ENCODE data around the gene CMIP.

The CMIP gene

DNA sequence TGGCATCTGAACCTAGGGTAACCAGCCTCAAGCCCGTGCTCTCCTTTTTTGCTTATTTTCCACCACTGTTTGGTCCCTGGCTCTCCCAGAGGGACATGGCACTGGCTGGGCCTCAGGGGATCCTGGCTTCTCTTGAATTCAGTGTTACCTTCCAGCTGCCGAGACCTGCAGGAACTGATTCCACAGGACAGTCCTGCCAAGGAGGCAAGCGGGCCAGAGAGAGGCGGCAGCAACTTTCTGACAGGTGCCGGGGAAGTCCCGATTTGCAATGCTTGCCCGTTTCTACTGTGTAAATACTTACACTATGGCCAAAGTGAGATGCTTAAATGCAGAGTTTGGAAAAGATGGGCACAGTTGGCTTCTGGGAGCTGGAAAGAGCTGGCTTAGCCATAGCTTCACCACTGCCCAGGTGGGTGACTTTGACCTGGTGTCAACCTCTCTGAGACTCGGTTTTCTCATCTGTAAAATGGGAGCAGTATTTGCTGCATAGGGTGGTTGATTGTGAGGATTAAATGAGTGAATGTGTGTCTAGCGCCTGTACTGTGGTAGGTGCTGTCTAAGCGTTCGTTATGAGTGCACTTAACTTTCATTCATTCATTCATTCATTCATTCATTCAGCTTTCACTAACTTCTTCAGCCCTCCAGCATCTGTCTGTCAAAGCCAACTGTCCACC, 124.9 kb downstream of the CMIP start:
- TF ChIP-seq SUZ12 (IDR thresholded peaks at IDR 0.05; ENCODE audit: extremely low read depth, insufficient read depth, insufficient read length): no peak
- TF ChIP-seq YY1 (IDR thresholded peaks at IDR 0.05; ENCODE audit: insufficient read depth, insufficient read length): no peak
- TF ChIP-seq ZNF274 (IDR thresholded peaks at IDR 0.05; ENCODE audit: low read depth, low read length): no peak
- peaks cover 11% of the 10 kb centered on the region for H3K36me3 ChIP-seq (ENCODE audit: insufficient read depth, insufficient read length, low read length)
- no peaks in the 10 kb centered on the region for H3K27me3 ChIP-seq (ENCODE audit: insufficient read depth, insufficient read length)
- no peaks in the 10 kb centered on the region for H3K9me3 ChIP-seq (ENCODE audit: insufficient read depth, low read length)
- no peak overlapping the region for H3K4me3 ChIP-seq (ENCODE audit: insufficient read length, low read depth)
- H3K9ac ChIP-seq (ENCODE audit: insufficient read length, low read depth): no peak overlapping the region
- peaks cover 23% of the 10 kb centered on the region for H3K4me1 ChIP-seq (ENCODE audit: insufficient read depth, insufficient read length)
- DNase-seq (ENCODE audit: low read depth, low spot score): no peak

DNA sequence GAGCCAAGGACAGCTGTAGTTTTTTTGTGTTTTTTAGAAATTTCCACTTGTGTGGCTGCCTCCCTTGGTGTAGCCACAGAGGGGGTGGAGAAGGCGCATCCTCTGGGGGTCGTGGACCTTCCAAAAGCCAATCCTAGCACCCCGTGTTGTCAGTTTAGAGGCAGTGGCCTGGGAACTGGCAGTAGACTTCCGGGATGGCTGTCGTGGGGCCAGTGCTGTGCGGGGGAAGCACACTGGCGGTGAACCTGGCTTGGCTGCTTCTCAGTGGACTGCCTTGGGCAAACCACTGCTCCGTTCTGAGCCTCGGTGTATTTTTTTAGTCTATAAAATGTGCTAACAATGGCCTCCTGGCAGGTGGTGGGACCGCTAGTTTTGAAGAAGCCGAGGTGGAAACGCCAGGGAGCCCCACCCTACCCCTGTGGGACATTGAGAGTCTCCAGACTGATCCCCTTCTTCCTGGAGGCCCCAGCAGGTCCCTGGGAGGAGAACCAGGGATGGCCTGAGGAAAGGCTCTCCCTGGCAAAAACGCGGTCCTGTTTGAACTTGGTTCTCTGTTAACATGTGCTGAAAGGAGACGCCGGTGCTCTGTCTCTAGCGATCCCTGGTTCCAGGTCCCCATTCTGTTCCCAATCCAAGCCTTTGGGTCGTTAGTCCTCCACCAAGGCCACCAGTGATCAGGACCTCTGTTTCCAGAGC, 125.7 kb downstream of the CMIP start:
- Histone ChIP-seq H3K4me3 (ENCODE audit: insufficient read length, low read depth) (no peak overlapping the region), H3K36me3 (ENCODE audit: insufficient read depth, insufficient read length, low read length) (peaks cover 9% of the 10 kb centered on the region), H3K27me3 (ENCODE audit: insufficient read depth, insufficient read length) (no peaks in the 10 kb centered on the region), H3K9ac (ENCODE audit: insufficient read length, low read depth) (no peak overlapping the region), H3K4me1 (ENCODE audit: insufficient read depth, insufficient read length) (peaks cover 23% of the 10 kb centered on the region), H3K9me3 (ENCODE audit: insufficient read depth, low read length) (no peaks in the 10 kb centered on the region)
- no peak for DNase-seq (ENCODE audit: low read depth, low spot score)
- no peak for TF ChIP-seq SUZ12 (IDR thresholded peaks at IDR 0.05; ENCODE audit: extremely low read depth, insufficient read depth, insufficient read length)
- TF ChIP-seq ZNF274 (IDR thresholded peaks at IDR 0.05; ENCODE audit: low read depth, low read length): no peak
- no peak for TF ChIP-seq YY1 (IDR thresholded peaks at IDR 0.05; ENCODE audit: insufficient read depth, insufficient read length)

- peaks cover 4% of the 10 kb centered on the region for H3K36me3 ChIP-seq (ENCODE audit: insufficient read depth, insufficient read length, low read length)
- H3K4me1 ChIP-seq (ENCODE audit: insufficient read depth, insufficient read length): peaks cover 22% of the 10 kb centered on the region
- no peaks in the 10 kb centered on the region for H3K9me3 ChIP-seq (ENCODE audit: insufficient read depth, low read length)
- no peaks in the 10 kb centered on the region for H3K27me3 ChIP-seq (ENCODE audit: insufficient read depth, insufficient read length)
- no peak overlapping the region for H3K4me3 ChIP-seq (ENCODE audit: insufficient read length, low read depth)
- no peak for DNase-seq (ENCODE audit: low read depth, low spot score)
- no peak for TF ChIP-seq ZNF274 (IDR thresholded peaks at IDR 0.05; ENCODE audit: low read depth, low read length)
- TF ChIP-seq YY1 (IDR thresholded peaks at IDR 0.05; ENCODE audit: insufficient read depth, insufficient read length): no peak
- no peak for TF ChIP-seq SUZ12 (IDR thresholded peaks at IDR 0.05; ENCODE audit: extremely low read depth, insufficient read depth, insufficient read length)
- H3K9ac ChIP-seq (ENCODE audit: insufficient read length, low read depth): no peak overlapping the region
Observed at GRCh38 chr16:81571175-81571574, 126.6 kb downstream of the CMIP start.

DNA sequence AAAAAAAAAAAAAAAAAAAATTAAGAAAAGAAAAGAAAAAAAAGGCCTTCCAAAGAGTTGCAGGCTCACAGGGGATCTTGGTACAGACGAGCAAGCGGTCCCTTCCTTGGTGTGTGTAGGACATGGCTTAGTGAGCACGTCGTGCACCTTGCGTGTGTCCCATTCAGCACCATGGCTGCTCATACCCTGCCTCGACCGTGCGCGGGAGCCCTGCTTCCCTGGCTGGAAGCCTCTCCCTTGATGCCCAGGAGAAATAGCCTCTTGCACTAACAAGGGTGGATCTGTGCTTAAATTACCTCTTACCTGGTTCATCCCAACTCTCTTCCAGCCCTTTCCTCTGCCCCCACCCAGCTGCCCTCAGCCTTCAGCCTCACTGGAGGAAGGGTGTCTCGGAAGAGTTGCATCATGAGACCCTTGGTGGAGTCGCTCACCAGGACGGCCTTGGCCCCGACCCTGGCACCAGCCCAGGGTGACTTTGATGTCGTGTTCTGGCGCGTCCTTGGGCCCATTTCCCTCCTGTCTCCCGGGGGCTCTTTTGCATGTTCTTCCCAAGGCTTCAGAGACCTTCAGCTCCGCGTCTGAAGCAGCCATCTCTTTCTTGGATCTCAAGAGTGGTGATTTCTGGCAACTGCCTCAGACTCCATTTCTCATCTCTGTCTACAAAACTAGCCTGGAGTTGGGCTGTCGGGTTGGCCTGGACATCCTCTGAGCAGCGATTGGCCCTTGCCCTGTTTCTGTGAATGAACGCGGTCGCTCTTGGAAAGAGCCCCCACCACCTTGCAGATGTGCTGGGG, 127.2 kb downstream of the CMIP start:
- Histone ChIP-seq H3K9ac (ENCODE audit: insufficient read length, low read depth) (no peak overlapping the region), H3K27me3 (ENCODE audit: insufficient read depth, insufficient read length) (no peaks in the 10 kb centered on the region), H3K9me3 (ENCODE audit: insufficient read depth, low read length) (no peaks in the 10 kb centered on the region), H3K36me3 (ENCODE audit: insufficient read depth, insufficient read length, low read length) (peaks cover 4% of the 10 kb centered on the region), H3K4me1 (ENCODE audit: insufficient read depth, insufficient read length) (peaks cover 22% of the 10 kb centered on the region), H3K4me3 (ENCODE audit: insufficient read length, low read depth) (no peak overlapping the region)
- TF ChIP-seq SUZ12 (IDR thresholded peaks at IDR 0.05; ENCODE audit: extremely low read depth, insufficient read depth, insufficient read length) (no peak), ZNF274 (IDR thresholded peaks at IDR 0.05; ENCODE audit: low read depth, low read length) (no peak), YY1 (IDR thresholded peaks at IDR 0.05; ENCODE audit: insufficient read depth, insufficient read length) (no peak)
- no peak for DNase-seq (ENCODE audit: low read depth, low spot score)

DNA sequence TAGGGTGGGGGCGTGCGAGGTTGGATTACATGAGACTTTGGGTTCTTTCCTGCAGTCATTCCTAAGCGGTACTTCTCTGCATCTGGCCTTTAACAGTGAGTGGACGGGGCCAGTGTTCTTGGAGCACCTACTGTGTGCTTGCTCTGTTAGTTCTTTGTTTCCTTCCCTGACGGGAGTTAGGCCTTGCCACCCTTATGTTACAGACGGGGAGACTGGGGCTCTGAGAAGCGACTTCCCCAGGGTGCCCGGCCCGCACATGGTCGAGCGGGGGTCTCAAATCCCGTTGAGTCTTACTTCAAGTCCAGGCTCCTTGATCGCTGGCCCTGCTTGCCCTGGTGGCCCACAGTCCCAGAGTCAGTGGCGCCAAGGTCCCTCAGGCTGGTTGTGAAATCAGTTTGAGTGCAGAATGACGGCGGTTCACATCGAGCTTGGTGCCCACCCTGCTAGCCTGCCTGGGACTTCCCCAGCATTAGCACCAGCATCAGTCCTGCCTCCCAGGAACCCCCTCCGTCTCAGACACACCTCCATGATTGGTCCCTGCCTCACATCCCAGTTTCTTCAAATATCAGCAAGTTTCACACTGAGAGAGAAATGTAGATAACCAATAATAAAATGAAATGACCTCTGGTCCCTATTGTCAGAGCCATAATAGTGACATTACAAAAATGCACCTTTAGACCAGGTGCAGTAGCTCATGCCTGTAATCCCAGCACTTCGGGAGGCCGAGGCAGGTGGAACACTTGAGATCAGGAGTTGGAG, 128.0 kb downstream of the CMIP start:
- Histone ChIP-seq H3K4me3 (ENCODE audit: insufficient read length, low read depth) (no peak overlapping the region), H3K9me3 (ENCODE audit: insufficient read depth, low read length) (no peaks in the 10 kb centered on the region), H3K27me3 (ENCODE audit: insufficient read depth, insufficient read length) (no peaks in the 10 kb centered on the region), H3K36me3 (ENCODE audit: insufficient read depth, insufficient read length, low read length) (peaks cover 5% of the 10 kb centered on the region), H3K4me1 (ENCODE audit: insufficient read depth, insufficient read length) (peaks cover 20% of the 10 kb centered on the region), H3K9ac (ENCODE audit: insufficient read length, low read depth) (no peak overlapping the region)
- no peak for TF ChIP-seq SUZ12 (IDR thresholded peaks at IDR 0.05; ENCODE audit: extremely low read depth, insufficient read depth, insufficient read length)
- DNase-seq (ENCODE audit: low read depth, low spot score): no peak

DNA sequence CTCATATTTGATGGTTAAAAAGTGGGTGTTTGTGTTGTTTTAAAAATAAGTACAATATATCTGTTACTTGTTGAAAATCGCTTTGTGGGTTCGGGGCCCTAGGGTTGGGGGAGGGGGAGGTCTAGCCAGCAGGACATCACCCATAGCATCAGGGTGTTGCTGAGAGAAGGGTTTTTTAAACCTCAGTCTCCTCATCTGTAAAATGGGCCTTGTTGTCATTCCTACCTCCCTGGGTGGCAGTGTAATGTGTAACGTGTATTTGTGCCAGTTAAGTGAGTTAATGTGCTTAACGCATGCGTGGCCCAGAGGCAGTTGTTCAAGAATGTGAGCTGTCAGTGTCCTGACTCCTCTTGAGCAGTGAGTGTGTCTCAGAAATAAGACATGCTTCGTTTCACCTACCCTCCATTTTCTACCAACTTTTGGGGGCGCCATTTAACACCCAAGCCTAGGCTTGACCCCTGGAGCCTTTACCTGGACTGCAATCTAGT, 129.0 kb downstream of the CMIP start:
- Histone ChIP-seq H3K4me3 (ENCODE audit: insufficient read length, low read depth) (no peak overlapping the region), H3K27me3 (ENCODE audit: insufficient read depth, insufficient read length) (no peaks in the 10 kb centered on the region), H3K9ac (ENCODE audit: insufficient read length, low read depth) (no peak overlapping the region), H3K9me3 (ENCODE audit: insufficient read depth, low read length) (no peaks in the 10 kb centered on the region), H3K36me3 (ENCODE audit: insufficient read depth, insufficient read length, low read length) (peaks cover 6% of the 10 kb centered on the region), H3K4me1 (ENCODE audit: insufficient read depth, insufficient read length) (peaks cover 14% of the 10 kb centered on the region)
- TF ChIP-seq YY1 (IDR thresholded peaks at IDR 0.05; ENCODE audit: insufficient read depth, insufficient read length) (no peak), ZNF274 (IDR thresholded peaks at IDR 0.05; ENCODE audit: low read depth, low read length) (no peak), SUZ12 (IDR thresholded peaks at IDR 0.05; ENCODE audit: extremely low read depth, insufficient read depth, insufficient read length) (no peak)
- no peak for DNase-seq (ENCODE audit: low read depth, low spot score)

Measured in NT2/D1 (cell line).